Inflammatory macrophage treated with lipopolysaccharide for 1 hour (primary cell): Measurements from ENCODE around the gene TIMM9.
"Not testable (repeated sequence)": the region's sequence is repeated elsewhere in the genome, so short reads cannot be mapped to it uniquely, and the experiment has no call there.

Source experiments
- DNase-seq, 2 donors: peaks; one replicate each; pipeline ENCODE4 v3.0.0-alpha.2; 2020 to 2022

TIMM9 gene, protein sequence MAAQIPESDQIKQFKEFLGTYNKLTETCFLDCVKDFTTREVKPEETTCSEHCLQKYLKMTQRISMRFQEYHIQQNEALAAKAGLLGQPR

DNA sequence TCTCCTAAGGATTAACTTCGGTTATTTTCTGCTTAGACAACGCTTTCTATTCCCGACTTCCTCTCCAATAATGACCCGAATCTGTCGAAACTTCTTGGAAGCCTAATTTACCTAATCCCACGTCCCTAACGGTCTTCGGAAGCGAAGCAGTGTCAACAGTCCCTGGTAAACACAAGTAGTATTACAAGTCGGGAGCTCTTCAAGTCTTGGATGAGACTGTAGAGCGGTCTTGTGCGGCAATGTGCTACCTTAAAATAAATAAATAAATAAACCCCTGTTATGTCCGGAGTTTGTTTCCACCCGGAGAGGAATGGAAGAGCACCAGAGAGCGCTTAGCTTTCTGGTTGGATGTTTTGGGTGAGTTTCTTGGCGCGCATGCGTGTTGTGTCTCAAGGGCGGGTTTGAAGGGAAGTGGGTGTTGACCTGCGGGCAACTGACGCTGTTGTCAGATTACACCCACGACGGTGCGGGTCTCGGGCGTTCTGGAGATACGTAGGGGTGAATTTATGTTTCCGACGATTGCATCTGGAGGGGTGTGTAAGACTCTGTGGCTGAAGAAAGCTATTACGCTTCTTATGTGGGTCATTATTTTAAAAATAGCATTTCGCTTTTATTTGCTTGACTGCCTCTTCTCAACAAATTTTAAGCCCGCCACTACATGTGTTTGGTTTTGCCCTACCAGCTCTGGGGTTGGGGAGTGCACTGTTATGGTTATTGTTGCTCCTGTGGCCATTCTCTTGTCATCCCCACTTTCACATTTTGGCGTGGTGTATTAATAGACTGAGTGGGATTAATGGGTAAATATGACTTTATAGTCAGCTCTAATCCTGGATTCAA lies at the start of gene TIMM9, which contains the start of gene KIAA0586:
TSS of gene TIMM9 (minus strand) at position 251 of the 837 bp plus-strand sequence. CDS start 15,586 bp downstream, outside the sequence.
TSS of gene KIAA0586 (plus strand) at position 439 of the 837 bp plus-strand sequence. CDS start 546 bp downstream, outside the sequence.
- peak; percentile 98 for DNase-seq

GRCh38 chr14:58476320-58476719 lies 49.0 kb upstream of the TIMM9 start:
- no peak for DNase-seq

DNA sequence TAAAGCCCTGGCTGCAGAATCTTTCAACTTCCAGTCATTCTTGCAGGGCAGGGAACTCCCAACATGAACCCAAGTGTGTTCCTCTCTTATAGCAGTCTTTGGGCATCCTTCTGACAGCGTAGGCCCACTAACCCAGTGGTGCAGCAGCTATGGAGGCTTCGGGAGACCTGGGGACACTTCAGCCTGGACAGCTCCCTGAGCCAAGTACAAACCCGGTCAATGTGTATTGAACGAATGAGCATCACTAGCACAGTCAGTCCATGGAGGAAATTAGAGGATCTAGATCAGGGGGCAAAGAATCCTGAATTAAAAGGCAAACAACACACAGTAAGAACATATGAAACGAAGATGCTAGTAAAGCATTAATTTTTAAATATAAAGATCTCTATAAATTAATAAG lies 42.0 kb upstream of the TIMM9 start:
- no peak for DNase-seq

DNA sequence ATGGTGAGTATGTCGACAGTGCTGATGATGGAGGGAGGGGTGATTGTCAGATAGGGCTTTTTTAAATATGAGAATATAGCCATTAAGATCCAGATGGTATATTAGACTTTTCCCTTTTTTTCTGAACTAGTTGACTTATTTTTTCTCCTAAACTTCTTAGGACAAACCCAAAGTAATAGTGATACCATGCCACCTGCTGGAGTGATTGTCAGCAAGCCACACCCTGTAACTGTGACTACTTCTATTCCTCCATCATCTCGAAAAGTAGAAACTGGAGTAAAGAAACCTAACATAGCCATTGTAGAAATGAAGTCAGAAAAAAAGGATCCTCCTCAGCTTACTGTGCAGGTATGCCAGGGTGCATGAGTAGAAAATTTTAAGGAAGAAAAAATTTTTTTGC lies 40.2 kb upstream of the TIMM9 start:
- no peak for DNase-seq

DNA sequence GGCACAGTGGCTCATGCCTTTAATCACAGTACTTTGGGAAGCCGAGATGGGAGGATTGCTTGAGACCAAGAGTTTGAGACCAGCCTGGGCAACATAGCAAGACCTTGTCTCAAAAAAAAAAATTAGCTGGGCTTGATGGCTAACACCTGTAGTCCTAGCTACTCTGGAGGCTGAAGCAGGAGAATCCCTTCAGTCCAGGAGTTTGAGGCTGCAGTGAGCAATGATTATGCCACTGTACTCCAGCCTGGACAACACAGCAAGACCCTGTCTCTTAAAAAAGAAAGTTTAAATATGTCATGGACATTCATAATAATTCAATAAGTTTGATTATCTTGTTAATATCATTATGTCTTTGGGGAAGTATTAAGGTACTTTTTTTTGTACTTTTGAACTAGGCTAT lies 39.1 kb upstream of the TIMM9 start:
- no peak for DNase-seq

GRCh38 chr14:58465421-58465820 lies 38.1 kb upstream of the TIMM9 start:
- no peak for DNase-seq

DNA sequence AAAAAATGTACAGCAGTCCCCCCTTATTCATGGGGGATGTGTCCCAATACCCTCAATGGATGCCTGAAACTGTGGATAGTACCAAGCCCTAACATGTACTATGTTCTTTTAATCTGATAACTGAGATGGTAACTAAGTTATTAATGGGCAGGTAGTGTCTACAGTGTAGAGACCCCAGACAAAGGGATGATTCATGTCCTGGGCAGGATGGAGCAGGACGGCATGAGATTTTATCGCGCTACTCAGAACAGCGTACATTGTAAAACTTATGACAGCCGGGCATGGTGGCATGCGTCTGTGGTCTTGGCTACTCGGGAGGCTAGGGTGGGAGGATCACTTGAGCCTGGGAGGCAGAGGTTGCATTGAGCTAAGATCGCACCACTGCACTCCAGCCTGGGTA lies 37.3 kb upstream of the TIMM9 start:
- no peak for DNase-seq

DNA sequence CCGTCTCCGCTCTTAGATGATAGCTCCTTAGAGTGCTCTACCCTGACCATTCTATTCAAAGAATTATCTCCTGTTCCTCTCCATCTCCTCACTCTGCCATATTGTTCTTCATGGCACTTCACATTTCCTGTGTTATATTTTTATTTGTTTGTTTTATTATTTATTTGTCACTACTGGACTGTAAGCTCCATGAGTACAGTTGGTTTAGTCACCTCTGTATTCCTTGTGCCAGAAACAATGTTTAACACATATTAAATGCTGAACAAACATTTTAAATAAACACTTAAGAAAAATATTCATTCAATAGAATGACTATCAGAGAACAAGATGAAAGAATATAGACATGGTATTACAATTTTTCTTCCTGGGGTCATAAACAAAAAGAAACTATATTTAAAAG lies 35.8 kb upstream of the TIMM9 start:
- DNase-seq, result no peak

GRCh38 chr14:58460772-58461171 lies 33.4 kb upstream of the TIMM9 start:
- DNase-seq, result no peak

DNA sequence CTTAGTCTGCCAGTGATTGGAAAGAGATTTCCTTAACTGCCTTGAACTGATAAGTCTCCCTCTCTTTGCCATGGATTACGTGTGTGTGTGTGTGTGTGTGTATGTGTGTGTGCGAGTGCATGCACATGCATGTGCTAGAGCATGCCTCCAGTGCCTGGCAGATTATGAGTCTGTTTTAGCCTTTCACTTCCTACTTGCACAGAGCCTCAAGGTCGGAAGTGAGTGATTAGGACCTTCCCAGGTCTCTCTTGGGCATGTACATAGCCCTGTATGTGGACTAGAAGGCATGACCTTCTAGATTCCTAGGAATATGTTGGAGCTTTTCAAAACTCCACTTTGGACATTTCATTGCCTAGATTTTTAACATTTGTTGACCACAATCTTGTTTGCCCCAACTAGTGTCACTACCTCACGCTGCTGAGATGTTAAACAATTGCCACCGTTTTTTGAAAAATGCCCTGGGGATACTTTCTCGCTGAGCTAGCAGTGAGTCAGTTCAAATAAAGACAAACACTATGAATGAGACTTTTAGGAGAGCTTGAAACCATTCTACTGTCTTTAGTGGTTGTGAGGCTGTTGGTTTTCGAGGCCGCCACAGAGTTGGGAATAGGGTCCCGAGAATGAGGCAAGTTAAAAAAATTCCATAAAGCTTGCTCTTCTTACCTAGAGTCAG lies 28.4 kb upstream of the TIMM9 start:
- no peak for DNase-seq

DNA sequence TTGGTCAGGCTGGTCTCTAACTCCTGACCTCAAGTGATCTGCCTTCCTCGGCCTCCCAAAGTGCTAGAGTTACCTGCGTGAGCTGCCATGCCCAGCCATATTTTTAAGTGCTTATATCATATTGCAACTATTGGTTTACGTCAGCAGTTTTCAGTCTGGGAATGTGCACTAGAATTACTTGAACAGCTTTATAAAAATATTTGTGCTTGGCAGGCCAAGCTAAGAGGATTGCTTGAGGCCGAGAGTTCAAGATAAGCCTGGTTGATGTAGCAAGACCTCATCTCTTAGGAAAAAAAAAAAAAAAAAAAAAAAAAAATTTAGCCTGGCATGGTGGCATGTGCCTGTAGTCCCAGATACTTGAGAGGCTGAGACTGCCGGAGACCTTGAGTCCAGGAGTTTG lies 17.3 kb upstream of the TIMM9 start:
- no peak for DNase-seq

GRCh38 chr14:58439476-58439875 lies 12.1 kb upstream of the TIMM9 start:
- peak; percentile 67 to 71 for DNase-seq

GRCh38 chr14:58430156-58430555 lies 2.8 kb upstream of the TIMM9 start:
- DNase-seq, result no peak

DNA sequence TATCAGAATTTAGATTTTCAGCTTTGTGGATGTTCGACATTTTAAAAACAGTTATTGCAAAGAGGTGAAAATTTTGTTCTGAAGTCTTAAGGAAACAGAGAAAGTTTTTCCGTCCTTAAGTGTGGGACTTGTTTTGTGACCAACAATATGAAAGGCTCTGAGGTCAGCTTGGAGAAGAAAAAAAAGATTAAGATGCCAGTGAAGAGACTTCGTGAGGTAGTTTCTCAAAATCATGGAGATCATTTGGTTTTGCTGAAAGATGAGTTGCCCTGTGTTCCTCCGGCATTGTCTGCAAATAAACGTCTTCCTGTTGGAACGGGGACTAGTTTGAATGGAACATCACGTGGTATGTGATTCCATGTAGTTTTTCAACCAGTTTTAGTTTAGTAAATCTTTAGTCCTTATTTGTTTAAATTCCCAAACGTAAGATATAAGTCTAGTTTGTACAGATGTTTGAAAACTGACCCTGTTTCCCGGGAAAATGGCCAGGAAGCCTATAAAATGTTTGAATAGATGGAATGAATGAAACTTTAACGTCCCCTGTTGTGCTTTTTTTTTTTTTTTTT lies 870 bp upstream of the TIMM9 start:
- peak; percentile 24 to 39 for DNase-seq

GRCh38 chr14:58426670-58427280 lies 556 bp downstream of the TIMM9 start:
- peak in 1 of 2 donors; percentile 46 for DNase-seq

GRCh38 chr14:58416934-58417333 lies 10.4 kb downstream of the TIMM9 start:
- not testable (repeated sequence) for DNase-seq

DNA sequence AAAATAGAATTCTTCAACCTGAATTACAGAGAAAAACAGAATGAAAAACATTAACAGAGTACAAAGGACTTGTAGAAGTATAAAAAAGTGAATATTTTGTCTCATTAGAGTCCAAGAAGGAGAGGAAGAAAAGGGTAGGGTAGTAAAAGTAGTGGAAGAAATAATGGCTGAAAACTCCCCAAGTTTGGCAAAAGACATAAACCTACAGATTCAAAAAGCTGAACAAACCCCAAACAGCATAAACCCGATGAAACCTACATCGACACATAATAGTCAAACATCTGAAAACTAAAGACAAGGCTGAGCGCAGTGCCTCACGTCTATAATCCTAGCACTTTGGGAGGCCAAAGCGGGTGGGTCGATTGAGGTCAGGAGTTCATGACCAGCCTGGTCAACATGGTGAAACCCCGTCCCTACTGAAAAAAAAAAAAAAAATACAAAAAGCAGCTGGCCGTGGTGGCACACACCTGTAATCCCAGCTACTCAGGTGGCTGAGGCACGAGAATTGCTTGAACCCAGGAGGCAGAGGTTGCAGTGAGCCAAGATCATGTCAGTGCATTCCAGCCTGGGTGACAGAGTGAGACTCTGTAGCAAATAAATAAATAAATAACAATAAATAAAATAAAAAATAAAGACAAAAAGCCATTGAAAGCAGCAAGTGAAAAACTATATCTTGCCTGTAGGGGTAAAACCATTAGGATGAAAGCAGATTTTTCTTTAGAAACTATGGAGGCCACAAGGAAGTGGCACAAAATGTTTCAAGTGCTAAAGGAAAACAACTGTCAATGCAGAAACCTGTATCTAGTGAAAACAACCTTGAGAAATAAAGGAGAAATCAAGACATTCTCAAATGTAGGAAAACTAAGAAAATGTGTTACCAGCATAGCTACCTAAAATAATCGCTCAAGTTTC lies 11.4 kb downstream of the TIMM9 start:
- no peak for DNase-seq

DNA sequence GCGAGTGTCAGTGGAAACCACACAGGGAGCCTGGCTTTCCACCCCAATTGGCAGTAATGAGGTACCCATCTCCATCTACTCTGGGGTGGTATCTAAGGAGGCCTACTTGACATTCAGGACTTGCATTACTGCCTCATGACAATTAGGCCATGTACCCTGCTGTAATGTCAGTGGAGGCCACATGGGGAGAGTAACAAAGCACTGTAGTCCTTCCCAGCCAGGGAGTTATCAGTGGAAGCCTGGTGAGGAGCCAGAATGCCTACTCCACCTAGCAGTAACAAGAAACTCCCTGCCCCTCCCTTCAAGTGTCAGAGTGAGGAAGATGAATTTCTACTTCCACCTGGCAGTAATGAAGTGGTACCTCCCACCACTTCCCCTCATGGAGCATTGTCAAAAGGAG lies 12.5 kb downstream of the TIMM9 start:
- no peak for DNase-seq

- no peak for DNase-seq
Observed at GRCh38 chr14:58408681-58409215, 18.6 kb downstream of the TIMM9 start.

- no peak for DNase-seq
Observed at GRCh38 chr14:58401587-58401986, 25.7 kb downstream of the TIMM9 start.

- no peak for DNase-seq
Observed at GRCh38 chr14:58398895-58399294, 28.4 kb downstream of the TIMM9 start.

DNA sequence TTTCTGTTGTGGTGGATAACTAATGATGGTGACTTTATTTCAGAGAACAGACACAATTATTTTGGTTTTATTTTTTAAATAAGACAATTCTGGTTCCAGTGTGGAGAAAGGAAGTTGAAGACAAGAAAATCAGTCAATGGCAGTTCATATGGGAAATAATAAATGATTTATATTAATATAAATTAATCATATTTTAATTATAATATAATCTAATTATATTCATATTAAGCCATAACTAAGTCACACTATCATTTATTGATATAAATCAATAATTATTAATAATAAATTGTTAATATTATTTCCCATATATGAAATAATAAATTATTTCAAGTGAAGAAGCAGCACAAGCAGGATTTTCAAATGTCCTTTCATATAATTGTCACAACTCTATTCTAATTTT lies 28.8 kb downstream of the TIMM9 start:
- no peak for DNase-seq
